Measurements from ENCODE around the gene PRKAG1.

- no peak for TF ChIP-seq CTCF (IDR thresholded peaks at IDR 0.05)
- no peak for TF ChIP-seq POLR2AphosphoS5 (IDR thresholded peaks at IDR 0.05)
These were observed 26.1 kb upstream of the PRKAG1 start for GRCh38 chr12:49044660-49045059.
